IPS-NIHi11 (cell line): ENCODE measurements around the gene BOD1L2.

Experiments used
- DNase-seq: peaks from one replicate; pipeline ENCODE4 v3.0.0; 2012; ENCODE audit warnings: mixed read lengths, low spot score

BOD1L2 gene

GRCh38 chr18:57150828-57151227 is 3.9 kb downstream of the BOD1L2 start:
- DNase-seq: peak; percentile 72

- DNase-seq: no peak
Observed at GRCh38 chr18:57154191-57154830, 7.4 kb downstream of the BOD1L2 start.

- DNase-seq: no peak
Observed at GRCh38 chr18:57164401-57164800, 17.5 kb downstream of the BOD1L2 start.

GRCh38 chr18:57167617-57168308 is 20.9 kb downstream of the BOD1L2 start:
- no peak for DNase-seq

GRCh38 chr18:57171026-57171425 is 24.1 kb downstream of the BOD1L2 start:
- DNase-seq: no peak

GRCh38 chr18:57175532-57175931 is 28.6 kb downstream of the BOD1L2 start:
- DNase-seq: no peak

GRCh38 chr18:57185434-57185833 is 38.5 kb downstream of the BOD1L2 start:
- no peak for DNase-seq

- no peak for DNase-seq
Observed at GRCh38 chr18:57188851-57189557, 42.1 kb downstream of the BOD1L2 start.

- DNase-seq: no peak
Observed at GRCh38 chr18:57190026-57190425, 43.1 kb downstream of the BOD1L2 start.

- no peak for DNase-seq
Observed at GRCh38 chr18:57194070-57194469, 47.2 kb downstream of the BOD1L2 start.

- no peak for DNase-seq
Observed at GRCh38 chr18:57194622-57195021, 47.7 kb downstream of the BOD1L2 start.

- DNase-seq: no peak
Observed at GRCh38 chr18:57195341-57195740, 48.5 kb downstream of the BOD1L2 start.

GRCh38 chr18:57197261-57197660 is 50.4 kb downstream of the BOD1L2 start:
- no peak for DNase-seq

GRCh38 chr18:57198073-57198472 is 51.2 kb downstream of the BOD1L2 start:
- no peak for DNase-seq
